HG03196 (cell line): ENCODE data around the gene ZDHHC6.
"Not testable (repeated sequence)": the region's sequence is repeated elsewhere in the genome, so short reads cannot be mapped to it uniquely, and the experiment has no call there.

ENCODE experiments used
- ATAC-seq: cut with Tn5 transposase; IDR thresholded peaks from one replicate; pipeline ENCODE4 v1.9.1; 2021; ENCODE audit not compliant: unreplicated experiment

ZDHHC6 gene

GRCh38 chr10:112446055-112446854 is 459 bp downstream of the ZDHHC6 start:
- ATAC-seq: no peak

- no peak for ATAC-seq
These were observed 4.7 kb downstream of the ZDHHC6 start for GRCh38 chr10:112442063-112442462.

GRCh38 chr10:112441520-112441919 is 5.2 kb downstream of the ZDHHC6 start:
- no peak for ATAC-seq

DNA sequence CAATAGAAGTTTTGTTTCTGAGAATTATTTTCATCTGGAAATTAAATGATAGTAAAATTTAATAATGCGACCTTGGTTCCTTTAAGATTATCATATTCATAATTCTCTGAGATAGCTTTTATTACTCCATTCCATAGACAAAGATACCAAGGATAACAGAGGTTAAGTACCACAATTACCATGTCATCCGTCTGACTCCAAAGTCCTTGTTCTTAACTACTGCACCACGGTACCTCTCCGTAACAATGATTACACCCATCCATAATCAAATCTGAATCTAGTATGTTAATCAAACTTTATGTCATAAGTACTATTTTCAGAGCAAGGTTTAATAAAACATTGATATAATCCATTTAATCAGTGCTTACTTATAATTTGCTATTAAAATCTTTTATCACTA is 8.4 kb downstream of the ZDHHC6 start:
- no peak for ATAC-seq

DNA sequence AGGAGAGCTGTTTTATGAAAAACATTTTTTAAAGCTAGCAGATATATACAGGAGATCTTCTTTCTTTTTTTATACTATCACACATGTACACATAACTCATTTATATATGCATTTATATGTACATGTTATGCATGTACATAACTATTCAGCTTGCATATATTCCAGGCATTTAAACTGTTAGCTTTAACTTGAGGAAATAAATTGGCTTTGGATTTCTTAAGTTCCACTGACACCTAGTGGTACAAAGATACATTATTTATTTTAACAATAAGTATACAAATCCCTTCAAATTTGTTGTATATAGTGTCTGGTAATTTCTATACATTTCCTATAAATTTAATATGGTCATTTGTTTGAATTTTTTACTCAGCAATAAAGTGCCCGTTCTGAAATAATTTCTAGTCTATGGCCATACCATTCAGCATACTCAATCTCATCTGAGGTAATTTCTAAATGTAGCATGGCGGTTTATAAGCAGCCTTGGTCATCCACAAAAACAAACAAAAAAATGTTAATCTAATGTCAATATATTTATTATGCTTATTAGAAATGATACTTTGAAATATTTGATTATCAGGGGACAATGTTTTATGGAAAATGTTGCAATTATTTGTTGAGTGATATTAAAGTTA is 11.6 kb downstream of the ZDHHC6 start:
- ATAC-seq: no peak

GRCh38 chr10:112433136-112433535 is 13.6 kb downstream of the ZDHHC6 start:
- no peak for ATAC-seq

DNA sequence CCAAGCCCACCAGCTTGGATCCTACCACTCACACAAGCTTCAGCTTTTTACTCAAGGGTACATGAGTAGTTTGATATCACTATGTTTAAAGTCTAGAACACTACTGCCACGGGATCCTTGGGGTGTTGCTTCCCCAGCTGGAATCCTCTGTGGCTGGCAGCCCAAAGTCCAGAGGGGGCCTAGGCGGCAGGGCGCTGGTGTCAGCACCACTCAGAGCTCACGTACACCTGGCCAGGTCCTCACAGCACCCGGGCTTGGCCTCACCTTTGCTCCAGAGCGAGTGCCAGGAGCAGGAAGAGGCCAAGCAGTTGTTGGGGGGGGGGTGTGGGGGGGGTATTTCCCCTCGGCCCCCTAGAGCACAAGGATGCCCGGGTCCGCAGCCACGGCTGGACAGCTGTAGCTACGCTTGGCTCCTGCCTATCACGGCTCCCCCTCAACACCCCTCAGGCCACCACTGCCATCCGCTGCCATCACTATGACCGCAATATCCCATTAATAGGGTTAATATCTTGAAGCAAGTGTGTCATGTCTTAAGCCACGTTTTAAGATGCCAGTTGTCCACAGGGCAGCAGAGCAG is 17.0 kb downstream of the ZDHHC6 start:
- no peak for ATAC-seq

GRCh38 chr10:112429147-112429546 is 17.6 kb downstream of the ZDHHC6 start:
- ATAC-seq: no peak

DNA sequence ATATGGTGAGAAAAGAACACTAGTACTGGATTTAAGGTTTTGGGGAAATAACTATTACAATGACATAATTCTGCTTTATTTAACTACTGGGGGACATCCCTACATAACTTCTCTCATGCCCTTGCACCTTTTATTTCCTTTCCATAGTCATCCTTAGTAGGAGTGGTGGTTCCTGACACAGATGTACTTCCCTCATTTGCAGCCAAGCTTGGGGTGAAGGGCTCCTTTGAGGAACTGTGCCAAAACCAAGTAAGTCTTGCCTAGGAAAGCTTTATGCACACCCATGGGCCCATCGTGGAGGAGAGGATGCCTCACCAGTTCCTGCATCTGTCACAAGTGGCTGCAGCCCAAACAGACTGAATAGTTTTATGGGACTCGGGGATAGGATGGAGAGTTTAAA is 20.6 kb downstream of the ZDHHC6 start:
- ATAC-seq: no peak

GRCh38 chr10:112424651-112425050 is 22.1 kb downstream of the ZDHHC6 start:
- ATAC-seq: no peak

GRCh38 chr10:112421731-112422130 is 25.0 kb downstream of the ZDHHC6 start:
- ATAC-seq: no peak

DNA sequence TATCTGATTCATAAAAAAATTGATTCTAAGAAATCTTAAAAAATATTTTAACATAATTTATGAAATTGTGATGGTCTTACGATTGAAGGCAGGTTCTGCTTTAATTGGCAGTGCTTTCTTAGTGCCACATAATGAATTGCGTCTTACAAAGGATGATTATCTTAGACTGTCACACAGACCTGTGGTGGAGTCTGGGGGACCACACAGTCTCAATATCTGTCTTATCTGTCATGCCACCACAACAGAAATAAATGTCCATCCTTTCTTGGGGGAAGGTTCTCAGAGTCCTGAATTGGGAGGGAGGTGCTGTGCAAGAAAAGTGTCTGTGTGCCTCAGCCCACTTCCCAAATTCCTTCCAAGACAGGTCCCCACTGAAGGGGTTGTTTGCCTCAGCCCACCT is 34.0 kb downstream of the ZDHHC6 start:
- no peak for ATAC-seq

DNA sequence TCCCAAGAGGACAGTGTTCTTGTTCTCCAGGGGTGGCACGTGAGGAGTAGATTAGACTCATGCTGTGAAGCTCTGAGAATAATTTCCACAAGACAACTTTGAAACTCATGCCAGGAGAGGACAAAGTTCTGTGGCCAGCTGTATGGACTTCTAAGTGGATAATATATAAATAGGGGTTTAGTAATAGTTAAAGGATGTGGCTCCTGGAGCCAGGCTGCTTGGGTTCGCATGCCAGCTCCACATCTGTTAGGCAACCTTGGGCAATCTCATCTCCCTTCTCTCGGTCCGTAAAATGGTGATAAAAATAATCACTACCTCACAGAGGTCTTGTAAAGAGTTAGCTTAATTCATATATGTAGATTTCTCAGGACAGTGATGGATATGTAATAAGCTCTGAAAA is 37.0 kb downstream of the ZDHHC6 start:
- no peak for ATAC-seq

GRCh38 chr10:112409299-112409698 is 37.4 kb downstream of the ZDHHC6 start:
- no peak for ATAC-seq

DNA sequence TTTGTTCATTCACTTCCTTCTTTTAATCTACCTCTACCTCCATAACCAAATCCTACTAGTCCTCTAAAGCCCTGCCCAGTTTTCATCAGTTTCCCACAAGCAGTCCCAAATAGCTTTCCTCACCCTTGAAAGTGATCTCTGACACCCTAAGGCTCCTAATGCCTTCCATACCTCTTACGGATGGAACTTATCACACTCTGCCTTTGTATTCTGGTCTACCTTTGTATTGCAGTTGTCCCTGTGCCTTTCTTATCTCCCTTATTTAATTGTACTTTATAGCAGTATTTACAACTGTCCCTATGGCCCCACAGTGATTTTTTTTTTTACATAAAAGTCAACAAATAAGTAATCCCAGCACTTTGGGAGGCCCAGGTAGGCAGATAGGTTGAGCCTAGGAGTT is 39.0 kb downstream of the ZDHHC6 start:
- ATAC-seq: no peak

DNA sequence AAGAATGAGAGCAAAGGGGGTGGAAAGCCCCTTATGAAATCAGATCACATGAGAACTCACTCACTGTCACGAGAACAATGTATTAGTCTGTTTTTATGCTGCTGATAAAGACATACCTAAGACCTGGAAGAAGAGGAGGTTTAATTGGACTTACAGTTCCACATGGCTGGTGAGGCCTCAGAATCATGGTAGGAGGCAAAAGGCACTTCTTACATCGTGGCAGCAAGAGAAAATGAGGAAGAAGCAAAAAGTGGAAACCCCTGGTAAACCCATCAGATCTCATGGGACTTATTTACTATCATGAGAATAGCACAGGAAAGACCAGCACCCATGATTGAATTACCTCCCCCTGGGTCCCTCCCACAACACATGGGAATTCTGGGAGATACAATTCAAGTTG is 39.9 kb downstream of the ZDHHC6 start:
- not testable (repeated sequence) for ATAC-seq

DNA sequence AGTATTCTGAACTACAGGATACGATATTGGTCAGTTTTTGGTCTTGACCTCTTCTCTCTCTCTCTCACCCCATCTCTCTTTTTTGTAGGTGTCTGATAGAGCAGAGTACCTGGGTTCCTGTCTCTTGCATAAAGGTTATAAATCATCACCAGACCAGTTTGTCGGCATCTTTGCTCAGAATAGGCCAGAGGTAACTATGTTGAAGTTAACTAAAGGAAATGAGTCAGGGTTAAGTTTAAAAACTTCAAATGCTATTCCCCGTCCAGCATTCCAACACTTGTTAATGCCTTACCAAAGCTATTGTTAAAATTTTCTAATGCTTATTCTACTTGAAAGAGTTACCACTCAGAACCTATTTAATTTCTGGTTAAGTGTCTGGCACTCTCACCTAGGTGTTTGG is 42.1 kb downstream of the ZDHHC6 start:
- no peak for ATAC-seq

DNA sequence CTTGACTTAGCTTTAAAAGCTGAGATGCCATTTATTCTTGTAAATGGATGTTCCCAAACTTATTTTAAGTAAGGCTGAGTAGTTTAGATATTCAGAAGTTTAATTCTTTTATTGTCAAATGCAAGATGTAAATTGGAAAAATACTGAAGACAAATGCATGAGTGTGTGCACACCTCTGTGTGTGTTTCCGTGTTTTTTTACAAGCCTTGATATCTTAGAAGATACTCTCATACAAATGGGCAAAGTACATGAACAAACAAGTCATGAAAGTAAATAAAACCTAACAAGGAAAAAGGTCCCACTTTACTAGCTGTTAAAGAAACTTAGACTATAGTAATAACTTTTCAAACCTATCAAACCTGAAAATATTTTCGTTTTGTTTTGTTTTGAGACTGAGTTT is 43.8 kb downstream of the ZDHHC6 start:
- no peak for ATAC-seq

DNA sequence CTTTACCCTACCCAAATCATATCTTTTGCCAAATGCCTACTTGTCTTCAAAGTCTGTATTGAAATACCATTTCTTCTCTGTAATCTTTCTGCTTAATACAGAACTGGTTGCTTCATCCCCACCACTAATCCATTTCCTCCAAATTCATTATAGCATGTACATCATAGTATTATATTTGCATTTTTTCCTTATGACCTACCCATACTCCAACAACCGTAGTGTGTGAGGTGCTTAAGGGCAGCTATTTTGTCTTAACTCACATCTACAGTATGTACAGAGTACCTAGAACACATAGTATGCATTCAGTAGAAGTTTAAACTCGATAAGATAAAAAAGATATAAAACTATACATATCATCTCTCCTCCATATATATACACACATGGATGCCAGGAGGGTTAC is 49.1 kb downstream of the ZDHHC6 start:
- no peak for ATAC-seq

- no peak for ATAC-seq
These were observed 50.7 kb downstream of the ZDHHC6 start for GRCh38 chr10:112395809-112396530.

- no peak for ATAC-seq
These were observed 52.2 kb downstream of the ZDHHC6 start for GRCh38 chr10:112394475-112394875.

DNA sequence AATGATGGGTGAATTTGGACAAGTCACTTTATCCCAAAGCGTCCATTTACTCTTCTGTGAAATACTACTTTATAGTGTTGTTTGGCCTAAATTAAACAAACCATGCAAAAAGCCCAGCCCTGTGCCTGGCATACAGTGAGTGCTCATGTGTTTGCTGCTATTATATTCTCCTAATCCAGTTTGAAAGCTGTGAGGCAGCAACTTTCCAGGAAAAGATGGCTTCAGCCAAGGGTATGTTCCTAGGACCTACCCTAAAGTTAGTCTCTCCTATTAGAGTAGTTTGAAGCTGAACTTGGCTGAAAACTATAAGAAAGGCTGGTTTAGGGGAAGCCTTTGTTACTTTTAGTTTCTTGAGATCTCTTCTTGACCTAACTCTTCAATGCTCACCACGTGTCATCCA is 52.9 kb downstream of the ZDHHC6 start:
- no peak for ATAC-seq
